T-helper 2 cell treated with Interferon-gamma antibody and Interleukin-4, amounts not matched to agents 100 ng/mL and 5 ng/mL, for 36 hours (primary cell): ENCODE results near the gene JOSD1. TPM values are rescaled to one million over a fixed set of nuclear protein-coding genes. Genes with fewer than 3 reads are reported as not detected.

Source experiments
- intact Hi-C: fragments of 100-400 bp; cut with micrococcal nuclease; formaldehyde crosslinking; loops from one replicate; pipeline ENCODE4 v1.15.1; 2023
- total RNA-seq: library from RNA; stranded (reverse); gene quantifications from 2 replicates; pipeline ENCODE4 v1.2.3, GENCODE V29; 2022

The JOSD1 gene
- total RNA-seq, result 68.6 and 71.7 TPM in 2 replicates

- intact Hi-C loops, result loop anchor here (1.0 to 2.0 kb wide), 2 partner anchors 20 to 45 kb away; partner anchors contain the start of genes CBY1, FAM227A and TOMM22
Observed at GRCh38 chr22:38700789-38701628, at the start of gene JOSD1. Gene JOSD1 (minus strand): TSS chr22:38700943. CDS start chr22:38699987, 956 bp downstream.

- intact Hi-C loops, result loop anchor here (5.0 kb wide), 1 partner anchor 772 kb away; the partner anchor contains the start of gene ATF4
Observed at GRCh38 chr22:38750104-38750503, 49.4 kb upstream of the JOSD1 start.

GRCh38 chr22:38748487-38749136 is 47.9 kb upstream of the JOSD1 start:
- intact Hi-C loops, result no loop called here

GRCh38 chr22:38745676-38746460 is 45.1 kb upstream of the JOSD1 start:
- intact Hi-C loops, result no loop called here

- intact Hi-C loops, result no loop called here
Observed at GRCh38 chr22:38744981-38745380, 44.2 kb upstream of the JOSD1 start.

- intact Hi-C loops, result no loop called here
Observed at GRCh38 chr22:38742176-38742942, 41.6 kb upstream of the JOSD1 start.

- intact Hi-C loops, result no loop called here
Observed at GRCh38 chr22:38741576-38741975, 40.8 kb upstream of the JOSD1 start.

- intact Hi-C loops, result no loop called here
Observed at GRCh38 chr22:38741166-38741565, 40.4 kb upstream of the JOSD1 start.

GRCh38 chr22:38740754-38741153 is 40.0 kb upstream of the JOSD1 start:
- intact Hi-C loops, result no loop called here

- intact Hi-C loops, result no loop called here
Observed at GRCh38 chr22:38740116-38740723, 39.5 kb upstream of the JOSD1 start.

- intact Hi-C loops, result no loop called here
Observed at GRCh38 chr22:38739300-38740055, 38.7 kb upstream of the JOSD1 start.

GRCh38 chr22:38738475-38739070 is 37.8 kb upstream of the JOSD1 start:
- intact Hi-C loops, result no loop called here

GRCh38 chr22:38737302-38738060 is 36.7 kb upstream of the JOSD1 start:
- intact Hi-C loops, result no loop called here

GRCh38 chr22:38736257-38736570 is 35.5 kb upstream of the JOSD1 start:
- intact Hi-C loops, result no loop called here

GRCh38 chr22:38735465-38736256 is 34.9 kb upstream of the JOSD1 start:
- intact Hi-C loops, result no loop called here

- intact Hi-C loops, result no loop called here
Observed at GRCh38 chr22:38735126-38735464, 34.4 kb upstream of the JOSD1 start.

GRCh38 chr22:38734421-38735100 is 33.8 kb upstream of the JOSD1 start:
- intact Hi-C loops, result no loop called here
